Inferior parietal cortex (tissue), 1 donor: ENCODE data around the gene ZNF608.

Source experiments
- DNase-seq: peaks from one replicate; pipeline ENCODE4 v3.0.0-alpha.2; 2016; ENCODE audit errors: extremely low spot score

ZNF608 gene

DNA sequence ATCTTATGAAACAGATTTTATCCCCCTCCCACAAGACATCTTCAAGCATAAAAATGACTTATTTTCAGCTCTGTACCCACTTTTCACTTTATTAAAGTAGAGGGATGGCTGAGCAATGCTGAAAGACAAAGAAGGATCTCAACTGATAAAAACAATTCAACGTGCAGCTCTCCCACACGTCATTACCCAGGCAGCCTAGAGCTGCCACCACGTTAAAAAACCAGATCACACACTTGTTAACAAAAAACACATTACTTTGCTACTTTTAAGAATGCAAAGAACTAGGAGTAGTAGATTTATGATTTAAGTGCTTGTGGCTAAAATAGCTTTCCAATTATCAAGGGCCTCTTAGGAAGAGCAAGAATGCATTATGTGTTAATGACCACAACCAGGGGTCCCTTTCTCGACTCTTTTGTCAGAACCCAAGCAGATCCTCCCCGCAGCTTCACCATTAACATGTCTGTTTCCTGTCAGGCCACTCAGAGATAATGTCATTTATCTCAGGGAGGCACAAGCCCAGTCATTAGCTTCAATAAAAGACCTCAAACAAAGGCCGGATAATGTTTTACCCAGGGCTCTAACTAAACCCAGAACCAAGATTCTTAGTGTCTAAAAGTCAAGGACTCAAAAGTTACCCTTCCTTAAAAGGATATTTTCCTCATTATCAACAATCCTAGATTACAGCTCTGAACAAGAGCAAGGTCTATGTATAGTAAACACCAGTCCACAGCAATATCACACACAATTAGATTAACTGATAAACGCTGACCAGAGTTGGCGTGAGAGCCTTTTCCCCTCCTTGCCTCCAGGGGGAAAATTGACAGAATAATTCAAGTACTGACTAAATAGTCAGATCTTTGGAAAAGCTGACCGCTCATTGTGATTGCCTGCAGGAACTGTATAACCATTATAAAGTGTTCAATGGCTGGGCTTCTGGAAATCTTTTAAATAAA, 7.5 kb downstream of the ZNF608 start:
- DNase-seq = no peak

DNA sequence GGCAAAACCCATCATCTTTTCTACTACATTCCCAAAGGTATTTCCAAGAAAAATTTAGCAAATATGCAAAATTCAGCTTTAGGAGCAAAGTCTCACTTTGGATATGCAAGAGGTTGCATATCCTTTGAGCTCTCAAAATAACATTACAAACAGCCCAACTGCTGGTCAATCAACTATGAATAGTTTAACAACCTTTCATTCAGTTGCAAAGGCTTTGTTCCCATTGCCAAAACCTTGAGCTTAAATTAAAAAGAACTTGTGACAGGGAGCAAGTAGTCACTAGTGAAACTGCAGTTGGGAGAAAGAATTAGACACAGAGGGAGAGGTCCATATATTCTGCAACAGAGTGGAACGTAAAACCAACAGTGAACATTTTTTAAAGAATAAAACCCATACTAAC, 8.8 kb downstream of the ZNF608 start:
- DNase-seq = no peak

GRCh38 chr5:124736805-124737188, 9.6 kb downstream of the ZNF608 start:
- no peak for DNase-seq

GRCh38 chr5:124736082-124736804, 10.2 kb downstream of the ZNF608 start:
- no peak for DNase-seq

DNA sequence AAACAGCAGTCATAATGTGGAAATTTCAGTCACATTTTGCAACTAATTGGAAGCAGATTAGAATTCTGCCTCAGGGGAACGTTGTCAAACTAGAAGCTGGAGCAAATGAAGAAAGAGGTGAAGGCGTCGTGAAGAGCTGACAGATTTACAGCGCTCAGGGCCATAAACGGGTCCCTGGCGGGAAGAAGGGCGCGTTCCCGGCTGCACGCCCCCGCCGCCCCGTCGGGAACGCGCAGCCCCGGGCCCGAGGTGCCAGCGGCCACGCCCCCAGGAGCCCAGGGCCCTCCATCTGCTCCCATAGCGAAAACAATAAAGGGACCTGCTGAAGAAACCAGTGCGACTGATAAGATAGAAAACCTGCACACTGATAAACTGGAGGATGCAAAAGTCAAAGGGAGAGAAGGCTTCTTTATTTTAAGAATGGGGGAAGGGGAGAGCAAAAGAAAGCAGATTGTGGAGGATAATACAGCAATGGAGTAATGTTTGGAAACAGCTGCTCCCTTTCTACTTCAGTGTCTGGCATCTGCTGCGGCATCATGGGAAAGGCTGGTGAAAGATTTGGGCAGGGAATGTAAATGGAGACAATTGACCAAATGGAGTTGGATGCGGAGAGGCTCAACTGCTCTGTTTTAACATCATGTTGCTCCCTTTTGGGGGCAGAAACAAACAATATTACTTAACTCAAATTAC, 11.1 kb downstream of the ZNF608 start:
- DNase-seq = peak; percentile 57

GRCh38 chr5:124734574-124735168, 11.8 kb downstream of the ZNF608 start:
- DNase-seq = no peak

GRCh38 chr5:124733329-124733650, 13.1 kb downstream of the ZNF608 start:
- no peak for DNase-seq

DNA sequence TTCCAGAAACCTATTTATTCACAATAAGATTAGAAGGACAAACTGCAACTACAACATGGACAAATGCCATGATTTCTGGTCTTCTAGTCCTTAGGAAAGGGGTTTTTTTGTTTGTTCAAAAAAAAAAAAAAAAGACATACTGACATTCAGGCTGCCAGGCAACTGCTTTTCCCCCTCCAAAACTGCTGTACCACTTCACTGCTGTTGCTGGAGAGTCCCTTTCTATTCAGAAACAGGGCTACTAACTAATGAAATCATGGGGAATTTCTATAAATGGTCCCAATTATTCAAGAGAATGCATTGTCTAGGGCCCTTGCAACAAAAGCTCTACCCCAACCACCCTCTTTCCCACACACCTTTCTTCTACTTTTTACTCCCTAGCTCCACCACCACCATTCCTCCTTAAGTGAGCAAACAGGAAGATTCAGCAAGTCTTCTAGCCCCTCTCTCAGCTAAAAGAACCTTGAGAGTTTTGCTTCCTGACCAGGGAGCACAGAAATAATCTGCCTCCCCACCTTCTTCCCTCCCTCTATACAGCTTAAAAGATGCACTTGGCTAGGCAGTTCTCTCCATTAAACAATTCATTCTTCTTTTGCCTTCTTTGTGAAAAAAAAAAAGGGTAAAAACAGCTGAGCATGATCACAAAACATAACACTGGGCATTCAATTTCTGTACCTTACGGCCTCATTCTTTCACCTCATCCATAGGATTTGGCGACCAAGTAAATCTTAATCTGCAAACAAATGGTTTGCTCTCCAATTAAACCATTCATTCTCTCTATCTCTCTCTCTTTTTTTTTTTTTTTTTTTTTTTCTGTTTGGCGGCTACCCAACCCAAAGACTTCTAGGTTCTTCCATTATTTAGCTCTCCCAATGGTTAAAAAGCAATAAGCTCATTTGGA, 13.8 kb downstream of the ZNF608 start:
- no peak for DNase-seq

DNA sequence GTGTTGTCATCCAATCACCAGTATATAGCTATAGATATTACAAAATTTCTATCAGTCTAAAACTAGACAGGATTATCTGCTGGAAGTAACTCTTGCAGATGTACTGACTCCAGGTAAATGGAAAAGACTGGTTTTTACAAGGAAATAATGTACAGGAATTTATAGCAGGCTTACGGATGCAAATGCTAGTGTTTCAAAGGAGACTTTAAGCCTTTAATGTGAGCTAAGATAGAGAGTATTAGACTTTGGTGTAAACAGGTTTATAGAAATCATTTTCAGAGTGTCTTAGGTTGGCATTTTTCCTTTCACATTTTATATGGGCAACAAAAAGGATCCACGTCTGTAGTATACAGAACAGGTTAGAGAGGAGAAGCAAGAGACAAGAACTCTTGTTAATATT, 16.1 kb downstream of the ZNF608 start:
- no peak for DNase-seq

DNA sequence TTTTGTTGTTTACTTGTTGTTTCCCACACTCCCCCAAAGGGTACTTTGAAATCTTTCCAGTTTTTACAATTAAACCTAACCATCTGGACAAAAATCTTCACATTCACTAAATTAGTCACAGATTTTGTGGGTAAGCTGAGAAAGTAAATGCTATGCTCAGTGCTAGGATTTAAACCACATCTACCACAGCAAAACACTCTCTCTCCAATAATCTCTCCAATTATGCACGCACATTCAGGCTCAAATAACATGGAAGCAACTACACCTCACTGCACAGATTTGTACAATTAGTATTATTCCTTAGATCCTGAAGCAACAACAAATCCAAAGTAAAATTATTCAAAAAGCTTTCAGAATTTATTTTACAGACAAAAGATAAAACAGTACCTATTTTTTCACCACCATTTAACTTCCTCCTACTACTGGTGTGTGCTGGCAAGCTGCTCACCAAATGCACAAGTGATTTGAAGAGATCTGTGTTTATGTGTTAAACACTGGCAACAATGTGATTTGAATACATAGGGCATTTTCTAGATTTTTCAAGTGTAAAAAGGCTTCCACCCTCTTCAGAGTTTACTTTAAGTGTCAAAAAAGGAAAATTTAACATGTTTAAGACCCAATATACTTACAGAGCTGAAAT, 16.6 kb downstream of the ZNF608 start:
- DNase-seq = no peak

DNA sequence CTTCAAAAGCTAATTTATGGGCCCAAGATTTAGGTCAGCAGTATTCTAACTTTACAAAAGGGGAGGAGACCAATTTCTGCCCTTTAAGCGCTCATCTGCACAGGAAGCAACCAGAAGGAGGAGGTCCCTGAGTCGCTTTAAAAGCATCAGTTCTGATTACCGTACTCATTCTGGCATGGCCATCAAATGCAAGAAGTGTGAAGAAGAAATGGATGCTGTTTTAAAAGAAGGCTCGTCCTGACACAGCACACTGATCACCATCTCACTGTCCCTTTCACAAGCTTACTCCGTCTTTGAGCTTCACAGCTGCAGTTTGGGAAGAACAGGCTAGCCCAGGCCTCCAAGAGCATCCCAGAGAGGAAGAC, 17.5 kb downstream of the ZNF608 start:
- no peak for DNase-seq

DNA sequence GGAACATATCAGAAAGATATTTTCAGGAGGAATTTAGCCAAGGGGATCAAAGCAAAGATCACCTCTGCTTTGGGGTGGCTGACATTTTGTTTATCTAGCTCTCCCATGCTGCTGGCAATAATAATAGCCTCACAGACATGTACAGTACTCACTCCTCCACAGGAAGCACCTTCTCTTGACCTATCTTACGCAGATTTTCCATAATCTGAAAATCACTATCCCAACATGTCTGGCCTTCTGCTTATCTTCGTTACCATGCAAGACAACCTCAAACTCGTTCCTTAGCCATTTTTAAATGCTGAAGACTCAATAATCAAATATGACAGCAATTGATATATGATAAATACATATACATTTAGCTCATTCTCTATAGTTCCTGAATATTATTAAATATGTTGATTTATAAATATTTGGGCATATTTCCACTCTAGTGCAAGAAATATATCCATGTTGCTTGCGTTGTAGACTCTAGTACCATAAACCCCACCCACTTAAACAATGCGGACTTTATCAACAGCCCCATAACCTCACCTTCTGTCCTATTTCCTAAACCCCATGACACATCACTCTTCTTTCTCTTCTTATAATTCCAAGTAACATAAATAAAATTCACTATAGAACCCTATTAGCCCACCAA, 18.0 kb downstream of the ZNF608 start:
- no peak for DNase-seq

GRCh38 chr5:124726631-124727362, 19.6 kb downstream of the ZNF608 start:
- no peak for DNase-seq

DNA sequence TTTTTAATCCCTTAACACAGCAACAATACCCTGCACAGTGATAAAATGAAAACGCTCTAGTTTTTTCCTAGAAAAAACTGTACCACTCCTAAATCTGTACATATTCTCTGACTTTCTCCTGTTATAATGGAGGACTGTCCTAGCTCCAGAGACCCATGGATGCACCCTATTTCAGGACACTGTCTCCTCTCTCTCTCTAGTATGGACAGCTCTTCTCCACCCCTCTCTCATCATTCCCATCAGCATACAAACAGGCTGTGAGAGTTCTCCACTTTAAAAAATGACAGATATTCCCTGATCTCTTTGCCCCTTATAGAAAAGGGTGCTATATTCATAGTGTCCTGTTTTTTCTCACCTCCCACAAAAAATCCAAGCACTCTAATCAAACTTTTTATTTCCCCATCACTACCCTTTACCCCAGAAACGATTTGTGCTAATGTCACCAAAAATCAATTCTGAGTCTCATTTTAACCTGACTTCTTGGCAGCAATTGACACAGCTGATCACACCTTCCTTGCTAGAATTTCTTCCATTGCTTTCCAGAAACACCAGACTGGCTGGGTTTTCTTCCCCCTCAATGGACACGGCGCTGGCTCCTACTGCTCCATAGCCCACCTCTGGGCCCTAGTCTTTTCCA, 20.7 kb downstream of the ZNF608 start:
- DNase-seq = no peak

DNA sequence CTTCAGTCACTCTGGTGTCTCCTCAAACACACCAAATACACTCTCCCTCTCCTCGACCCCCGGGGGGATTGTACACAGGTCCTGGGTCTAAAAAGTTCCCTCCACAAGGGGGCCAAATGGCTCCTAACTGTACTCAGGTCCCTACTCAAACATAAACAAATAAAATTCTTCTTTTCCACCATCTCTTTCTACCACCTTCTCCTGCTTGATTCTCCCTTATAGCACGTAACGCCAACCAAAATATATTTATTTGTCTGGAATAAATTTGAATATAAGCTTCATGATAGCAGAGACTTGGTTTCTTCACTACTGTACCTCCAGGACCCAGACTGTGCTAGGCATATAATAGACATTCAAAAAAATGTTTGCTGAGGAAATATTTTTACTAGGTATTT, 21.4 kb downstream of the ZNF608 start:
- DNase-seq = no peak

DNA sequence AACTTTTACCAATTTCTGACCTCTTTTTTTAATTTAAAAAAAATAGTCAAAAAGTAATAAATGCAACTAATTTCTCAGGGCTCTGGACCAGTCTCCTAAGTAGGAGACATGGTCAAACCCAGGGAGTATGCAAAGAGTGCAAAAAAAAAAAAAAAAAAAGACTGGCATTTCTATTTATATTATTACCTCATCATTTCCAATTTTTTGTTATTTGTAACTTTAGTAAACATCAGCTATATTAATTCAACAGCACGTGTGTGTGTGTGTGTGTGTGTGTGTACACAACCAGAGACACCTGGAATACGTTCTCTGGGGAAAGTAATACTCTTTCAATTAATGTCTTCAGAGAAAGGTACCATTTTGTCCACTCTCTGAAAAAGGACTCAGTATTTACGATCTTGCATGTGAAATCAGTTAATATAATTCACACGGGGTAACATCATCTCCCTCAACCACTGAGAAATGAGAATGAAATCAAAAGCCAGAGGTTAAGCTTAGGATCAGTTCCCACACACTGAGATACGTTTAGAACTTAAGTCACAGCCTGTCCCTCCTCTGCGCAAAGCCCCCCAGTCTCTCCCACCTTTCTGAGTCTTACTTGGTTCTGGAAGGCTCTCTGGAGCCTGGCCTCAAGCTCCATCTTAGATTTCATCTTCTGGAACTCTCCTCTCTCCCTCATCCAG, 21.9 kb downstream of the ZNF608 start:
- DNase-seq = no peak

DNA sequence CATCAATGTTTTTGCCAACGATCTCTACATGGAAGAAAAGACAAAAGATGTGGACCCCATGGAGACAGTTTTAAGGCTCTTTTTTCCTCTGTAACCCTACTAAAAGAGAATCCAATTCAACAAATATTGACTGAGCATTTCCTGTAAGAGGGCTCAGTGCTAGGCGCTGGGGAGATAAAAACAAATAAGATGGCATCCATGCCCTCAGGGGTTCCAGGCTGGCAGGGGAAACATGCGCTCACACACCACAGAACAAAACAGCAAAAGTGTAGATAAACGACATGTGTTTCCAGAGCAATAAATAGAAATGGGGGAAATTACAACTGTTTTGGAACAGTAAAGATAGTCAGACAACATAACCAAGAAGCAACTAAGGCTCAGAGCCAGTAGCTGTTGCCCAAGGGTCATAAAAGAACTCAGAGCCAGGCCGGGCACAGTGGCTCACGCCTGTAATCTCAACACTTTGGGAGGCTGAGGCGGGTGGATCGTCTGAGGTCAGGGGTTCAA, 25.2 kb downstream of the ZNF608 start:
- no peak for DNase-seq

- no peak for DNase-seq
These were observed 25.8 kb downstream of the ZNF608 start for GRCh38 chr5:124720593-124720992.
